Measurements from ENCODE around the gene DMP1.

Gene DMP1, protein sequence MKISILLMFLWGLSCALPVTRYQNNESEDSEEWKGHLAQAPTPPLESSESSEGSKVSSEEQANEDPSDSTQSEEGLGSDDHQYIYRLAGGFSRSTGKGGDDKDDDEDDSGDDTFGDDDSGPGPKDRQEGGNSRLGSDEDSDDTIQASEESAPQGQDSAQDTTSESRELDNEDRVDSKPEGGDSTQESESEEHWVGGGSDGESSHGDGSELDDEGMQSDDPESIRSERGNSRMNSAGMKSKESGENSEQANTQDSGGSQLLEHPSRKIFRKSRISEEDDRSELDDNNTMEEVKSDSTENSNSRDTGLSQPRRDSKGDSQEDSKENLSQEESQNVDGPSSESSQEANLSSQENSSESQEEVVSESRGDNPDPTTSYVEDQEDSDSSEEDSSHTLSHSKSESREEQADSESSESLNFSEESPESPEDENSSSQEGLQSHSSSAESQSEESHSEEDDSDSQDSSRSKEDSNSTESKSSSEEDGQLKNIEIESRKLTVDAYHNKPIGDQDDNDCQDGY

DNA sequence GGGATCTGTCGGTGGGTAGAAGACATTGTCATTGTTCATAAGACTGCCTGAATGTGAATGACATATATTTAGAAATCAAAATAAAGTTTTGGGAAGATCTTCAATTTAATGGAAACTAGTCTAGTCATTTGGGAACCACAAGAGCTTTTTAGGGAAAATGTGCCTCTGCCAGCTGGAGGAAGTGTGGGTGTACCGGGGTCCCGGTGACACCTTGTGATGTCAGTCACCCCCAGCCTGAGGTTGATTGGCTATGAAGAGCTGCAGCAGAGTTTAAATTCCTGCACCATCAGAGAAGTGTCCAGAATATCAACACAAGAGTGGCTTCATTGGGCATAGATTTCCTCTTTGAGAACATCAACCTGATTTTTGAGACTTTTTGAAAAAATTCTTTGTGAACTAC, at the start of gene DMP1:
DMP1 (plus strand) TSS at position 301 of the 400 bp plus-strand sequence. CDS start 6,213 bp downstream, outside the sequence.
- no peak for DNase-seq

- DNase-seq = no peak
Measured at GRCh38 chr4:87601361-87601760, 48.7 kb upstream of the DMP1 start.

GRCh38 chr4:87608229-87608628, 41.9 kb upstream of the DMP1 start, which contains the start of gene DSPP:
TSS of gene DSPP (plus strand) at chr4:87608529. CDS start at chr4:87610909, 2,380 bp downstream.
- no peak for DNase-seq

DNA sequence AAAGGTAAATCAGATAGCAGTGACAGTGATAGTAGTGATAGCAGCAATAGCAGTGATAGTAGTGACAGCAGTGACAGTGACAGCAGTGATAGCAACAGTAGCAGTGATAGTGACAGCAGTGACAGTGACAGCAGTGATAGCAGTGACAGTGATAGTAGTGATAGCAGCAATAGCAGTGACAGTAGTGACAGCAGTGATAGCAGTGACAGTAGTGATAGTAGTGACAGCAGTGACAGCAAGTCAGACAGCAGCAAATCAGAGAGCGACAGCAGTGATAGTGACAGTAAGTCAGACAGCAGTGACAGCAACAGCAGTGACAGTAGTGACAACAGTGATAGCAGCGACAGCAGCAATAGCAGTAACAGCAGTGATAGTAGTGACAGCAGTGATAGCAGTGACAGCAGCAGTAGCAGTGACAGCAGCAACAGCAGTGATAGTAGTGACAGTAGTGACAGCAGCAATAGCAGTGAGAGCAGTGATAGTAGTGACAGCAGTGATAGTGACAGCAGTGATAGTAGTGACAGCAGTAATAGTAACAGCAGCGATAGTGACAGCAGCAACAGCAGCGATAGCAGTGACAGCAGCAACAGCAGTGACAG, 35.7 kb upstream of the DMP1 start:
- DNase-seq = no peak

GRCh38 chr4:87616268-87616667, 33.8 kb upstream of the DMP1 start:
- no peak for DNase-seq

DNA sequence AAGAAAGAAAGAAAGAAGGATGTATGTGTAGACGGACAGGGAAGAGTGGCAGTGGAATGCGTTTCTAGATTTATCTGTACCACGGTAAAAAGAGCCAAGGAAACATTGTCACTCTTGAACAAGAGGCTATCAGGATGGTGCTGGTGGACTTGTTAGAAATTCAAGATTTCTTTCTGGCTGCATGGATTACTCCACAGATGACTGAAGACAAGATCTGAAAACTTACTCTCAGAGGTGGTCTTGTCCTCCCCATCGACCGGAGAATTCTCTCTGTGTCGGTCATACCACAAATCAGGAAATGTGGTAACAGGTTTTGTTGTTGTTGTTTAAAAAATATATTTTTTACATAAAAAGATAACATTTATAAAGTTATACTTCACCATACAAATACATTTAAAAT, 30.0 kb upstream of the DMP1 start:
- DNase-seq = peak in 1 of 51 donors; percentile 2

DNA sequence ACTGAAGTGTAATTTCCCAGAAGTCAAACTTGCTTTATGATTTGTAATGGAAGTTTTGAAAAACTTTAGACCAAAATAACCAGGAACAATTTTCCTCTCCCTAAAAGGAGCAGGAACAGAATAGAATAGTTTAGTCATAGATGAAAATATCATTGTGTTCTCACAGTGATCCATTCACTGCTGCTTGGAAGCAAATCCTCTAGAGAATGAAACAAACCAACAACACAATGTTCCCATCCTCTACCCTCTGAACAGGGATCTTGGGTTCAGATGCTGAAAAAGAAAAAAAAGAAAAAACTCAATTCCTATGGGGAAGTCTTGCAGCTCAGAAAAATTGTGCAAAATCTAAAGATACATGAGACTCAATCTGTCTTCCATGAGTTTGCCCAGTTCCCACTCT, 29.6 kb upstream of the DMP1 start:
- peak in 1 of 51 donors; percentile 7 for DNase-seq

GRCh38 chr4:87622303-87622702, 27.8 kb upstream of the DMP1 start:
- DNase-seq = peak in 9 of 51 donors; percentile 0 to 6 (median 2)

- DNase-seq = no peak
Measured at GRCh38 chr4:87624698-87625097, 25.4 kb upstream of the DMP1 start.

DNA sequence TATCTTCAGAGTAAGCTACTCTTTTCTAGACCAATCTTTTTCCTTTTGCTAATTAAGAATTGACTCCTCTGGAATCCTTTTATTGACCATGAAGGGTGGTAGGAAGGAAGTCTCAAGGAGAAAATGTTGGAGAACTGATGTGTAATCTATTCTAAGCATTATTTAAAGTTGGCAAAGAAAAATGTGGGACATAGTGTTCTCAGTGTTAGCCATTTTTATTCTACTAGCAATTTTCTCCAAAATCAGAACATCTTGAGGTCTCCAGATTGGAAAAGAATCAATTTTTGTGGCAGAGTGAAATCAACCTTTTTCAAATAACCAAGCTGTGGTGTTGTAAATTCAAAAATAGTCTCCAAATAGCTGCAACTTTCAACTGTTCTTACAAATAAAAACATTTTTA, 18.4 kb upstream of the DMP1 start:
- no peak for DNase-seq

GRCh38 chr4:87632469-87632868, 17.6 kb upstream of the DMP1 start:
- no peak for DNase-seq

DNA sequence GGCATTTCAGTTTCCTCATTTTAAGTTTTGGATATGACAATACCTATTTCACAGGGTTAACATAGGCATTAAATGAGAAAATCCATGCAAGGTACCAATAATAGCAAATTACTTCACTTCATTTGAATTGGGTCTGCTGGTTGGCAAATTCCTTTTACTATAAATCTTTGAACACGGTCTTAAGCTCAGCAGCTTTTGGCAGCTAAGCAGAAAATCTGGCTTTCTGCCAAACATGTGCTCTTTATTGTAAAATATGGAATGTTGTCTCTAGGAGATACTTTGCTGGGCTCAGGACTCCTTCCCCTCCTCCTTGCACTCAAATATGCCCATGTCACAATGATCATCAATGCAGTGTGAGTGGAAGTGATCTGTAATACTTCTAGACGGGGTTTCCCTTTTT, 16.8 kb upstream of the DMP1 start:
- no peak for DNase-seq

- no peak for DNase-seq
Measured at GRCh38 chr4:87644286-87644685, 5.8 kb upstream of the DMP1 start.

DNA sequence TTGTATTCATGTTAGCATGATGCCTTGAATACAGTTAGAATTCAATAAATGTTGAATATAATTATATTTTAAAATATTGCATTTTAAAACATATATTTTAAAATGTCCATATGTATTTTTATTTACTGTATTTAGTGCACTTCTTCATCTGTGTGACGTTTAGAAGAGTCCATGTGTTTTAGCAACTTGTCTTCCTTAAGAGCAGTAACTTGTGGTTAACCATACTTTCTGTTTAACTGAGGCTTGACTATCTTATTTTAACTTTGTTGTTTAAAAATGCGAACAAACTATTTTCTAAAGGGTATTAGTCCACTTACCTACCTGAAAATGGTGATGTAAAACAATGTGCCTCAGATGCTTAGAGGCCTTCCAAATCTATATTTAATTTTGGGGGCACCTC, 858 bp downstream of the DMP1 start:
- no peak for DNase-seq

DNA sequence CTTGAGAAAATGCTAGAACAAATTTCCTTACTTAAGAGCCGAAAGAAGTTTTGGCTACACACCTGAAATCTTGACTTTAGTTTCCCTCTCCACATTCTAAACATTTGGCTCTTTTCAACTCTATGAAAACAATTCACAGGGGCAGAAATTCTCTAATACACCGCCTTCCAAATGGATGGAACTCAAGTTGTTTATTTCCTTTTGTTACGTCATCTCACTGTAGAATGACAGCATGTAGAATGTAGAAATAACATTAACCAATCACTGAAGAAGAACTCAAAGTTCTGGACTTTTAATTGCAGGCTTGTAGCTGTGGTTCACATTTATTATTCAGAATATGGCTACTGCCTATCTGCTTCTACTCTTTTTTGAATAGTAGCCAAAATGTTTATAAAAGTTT, 1.9 kb downstream of the DMP1 start:
- DNase-seq = no peak

- no peak for DNase-seq
Measured at GRCh38 chr4:87654487-87655044, 4.5 kb downstream of the DMP1 start.

DNA sequence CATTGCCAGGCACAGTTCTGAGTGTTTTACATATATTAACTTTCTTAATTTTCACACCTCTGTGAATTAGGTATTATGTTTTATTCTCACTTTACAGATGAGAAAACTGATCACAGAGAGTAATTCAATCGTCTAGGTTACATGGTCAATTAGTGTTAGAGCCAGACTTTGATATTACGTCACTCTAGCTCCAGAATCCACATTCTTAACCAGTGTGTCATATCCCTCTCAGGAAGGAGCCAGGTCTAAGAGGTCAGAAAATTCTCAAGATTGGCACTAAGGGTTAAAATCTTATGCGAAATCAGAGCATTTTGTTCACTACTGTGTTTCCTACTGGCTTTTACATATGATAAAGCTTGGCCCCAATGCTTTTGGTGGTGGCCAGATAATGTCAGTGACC, 7.4 kb downstream of the DMP1 start:
- DNase-seq = no peak

DNA sequence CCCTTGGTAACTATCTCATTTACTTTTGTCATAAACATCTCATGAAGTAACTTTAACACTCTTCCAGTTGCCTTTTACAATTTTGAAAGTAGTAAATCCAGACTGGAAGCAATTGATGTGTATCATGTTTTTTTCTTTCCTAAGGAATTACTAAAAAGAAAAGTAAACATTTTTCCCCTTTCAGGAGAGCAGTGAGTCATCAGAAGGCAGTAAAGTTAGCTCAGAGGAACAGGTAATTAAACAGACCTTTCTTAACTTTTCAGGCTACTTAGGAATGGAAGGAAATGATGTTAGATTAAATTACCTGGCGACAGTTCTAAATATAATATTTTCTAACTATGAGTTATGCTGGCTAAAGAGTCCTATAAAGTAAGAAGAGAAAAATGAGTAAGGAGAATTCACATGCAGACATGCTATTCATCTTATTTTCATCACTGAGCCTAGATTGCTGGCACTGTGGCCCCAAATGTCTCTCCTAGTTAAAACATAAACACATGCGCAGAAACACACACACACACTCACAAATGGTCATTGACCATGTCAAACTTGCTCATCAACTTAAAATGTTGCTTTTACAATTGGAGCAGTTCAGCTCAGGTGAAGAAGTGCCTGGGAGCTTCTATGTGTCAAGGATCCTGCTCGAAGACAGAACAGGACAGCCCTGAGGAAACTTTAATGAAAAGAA, 9.3 kb downstream of the DMP1 start:
- no peak for DNase-seq

DNA sequence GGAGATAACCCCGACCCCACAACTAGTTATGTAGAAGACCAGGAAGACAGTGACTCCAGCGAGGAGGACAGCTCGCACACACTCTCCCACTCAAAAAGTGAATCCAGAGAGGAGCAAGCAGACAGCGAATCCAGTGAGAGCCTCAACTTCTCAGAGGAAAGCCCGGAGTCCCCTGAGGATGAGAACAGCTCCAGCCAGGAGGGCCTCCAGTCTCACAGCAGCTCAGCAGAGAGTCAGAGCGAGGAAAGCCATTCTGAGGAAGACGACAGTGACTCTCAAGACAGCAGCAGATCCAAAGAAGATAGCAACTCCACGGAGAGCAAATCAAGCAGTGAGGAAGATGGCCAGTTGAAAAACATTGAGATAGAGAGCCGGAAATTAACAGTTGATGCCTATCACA, 12.8 kb downstream of the DMP1 start:
- no peak for DNase-seq

DNA sequence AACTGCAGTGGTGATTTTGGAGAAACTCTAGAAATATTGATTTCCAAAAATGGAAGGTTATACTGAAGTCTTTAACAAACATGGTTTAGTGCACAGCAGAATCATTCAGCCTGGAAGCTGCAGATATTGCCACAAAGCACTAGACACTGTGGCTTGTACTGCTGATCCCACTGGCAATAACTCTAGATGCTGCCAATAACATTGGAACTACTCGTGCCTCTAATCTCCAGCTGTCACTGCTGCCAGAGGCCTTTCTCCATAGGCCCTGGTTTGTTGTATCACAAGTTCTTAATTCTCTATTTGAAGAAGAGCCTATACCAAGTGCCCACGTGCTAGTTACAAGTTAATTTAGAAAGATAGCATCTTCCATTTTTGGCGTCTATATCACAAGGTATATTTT, 19.3 kb downstream of the DMP1 start:
- DNase-seq = no peak

- DNase-seq = peak in 5 of 51 donors; percentile 0 to 4 (median 2)
Measured at GRCh38 chr4:87677731-87678130, 27.7 kb downstream of the DMP1 start.

All from hypothalamus (tissue), 51 donors.